Neural crest cell (in vitro differentiated cells): ENCODE measurements around the gene MPHOSPH8. TPM values are rescaled to one million over a fixed set of nuclear protein-coding genes. Genes with fewer than 3 reads are reported as not detected.
"Not testable (repeated sequence)": the region's sequence is repeated elsewhere in the genome, so short reads cannot be mapped to it uniquely, and the experiment has no call there.

Source experiments
- DNase-seq: peaks from one replicate; pipeline ENCODE4 v3.0.0; 2021; ENCODE audit warnings: low read depth, mixed read lengths, low spot score
- H3K27ac Mint-ChIP-seq: one replicate; pipeline ENCODE4 v1.8.0; 2021; ENCODE audit warnings: mild to moderate bottlenecking, mixed read lengths; ENCODE audit not compliant: unreplicated experiment
- H3K27me3 Mint-ChIP-seq: 2 replicates; pipeline ENCODE4 v1.8.0; 2021; ENCODE audit warnings: low read depth, mild to moderate bottlenecking, mixed read lengths
- H3K36me3 Mint-ChIP-seq: 2 replicates; pipeline ENCODE4 v1.8.0; 2021; ENCODE audit warnings: low read depth, mild to moderate bottlenecking, mixed read lengths
- H3K4me1 Mint-ChIP-seq: 2 replicates; pipeline ENCODE4 v1.8.0; 2021; ENCODE audit warnings: mixed read lengths
- H3K4me3 Mint-ChIP-seq: one replicate; pipeline ENCODE4 v1.8.0; 2021; ENCODE audit warnings: mild to moderate bottlenecking, mixed read lengths
- H3K9me3 Mint-ChIP-seq: 2 replicates; pipeline ENCODE4 v1.8.0; 2021; ENCODE audit warnings: mixed read lengths
- CTCF ChIP-seq: fragments of 200-600 bp; sonication (generic); conservative IDR thresholded peaks from 2 replicates; pipeline ENCODE4 v1.5.0; 2021; ENCODE audit warnings: antibody characterized with exemption, mild to moderate bottlenecking
- total RNA-seq: library from RNA; stranded (reverse); gene quantifications from 2 replicates; pipeline ENCODE4 v1.2.1, GENCODE V29; 2021

The MPHOSPH8 gene
- total RNA-seq, 1 donor from 2014 or later = 22.7 TPM

- no peak for DNase-seq
- Mint-ChIP-seq H3K4me1 (peaks cover 26% of the 10 kb centered on the region), H3K9me3 (no peaks in the 10 kb centered on the region), H3K4me3 (peak overlapping the region; percentile 99), H3K36me3 (peaks cover 10% of the 10 kb centered on the region), H3K27me3 (no peaks in the 10 kb centered on the region), H3K27ac (peak overlapping the region; percentile 35)
- TF ChIP-seq CTCF = no peak
These were observed 839 bp downstream of the MPHOSPH8 start for GRCh38 chr13:19634256-19634740.

GRCh38 chr13:19635926-19636325 lies 2.5 kb downstream of the MPHOSPH8 start:
- not testable (repeated sequence) for DNase-seq, H3K36me3 Mint-ChIP-seq, H3K27me3 Mint-ChIP-seq, H3K9me3 Mint-ChIP-seq
- H3K4me1 Mint-ChIP-seq = peaks cover 26% of the 10 kb centered on the region
- H3K4me3 Mint-ChIP-seq = peak overlapping the region; percentile 81
- peak overlapping the region; percentile 27 for H3K27ac Mint-ChIP-seq

GRCh38 chr13:19643652-19644051 lies 10.2 kb downstream of the MPHOSPH8 start:
- DNase-seq = no peak
- no peak for TF ChIP-seq CTCF
- Mint-ChIP-seq H3K27ac (no peak overlapping the region), H3K27me3 (no peaks in the 10 kb centered on the region), H3K4me3 (no peak overlapping the region), H3K4me1 (no peaks in the 10 kb centered on the region), H3K36me3 (peaks cover 8% of the 10 kb centered on the region), H3K9me3 (no peaks in the 10 kb centered on the region)

- no peaks in the 10 kb centered on the region for H3K4me1 Mint-ChIP-seq
- no peaks in the 10 kb centered on the region for H3K9me3 Mint-ChIP-seq
- peaks cover 7% of the 10 kb centered on the region for H3K36me3 Mint-ChIP-seq
- no peak for DNase-seq
- TF ChIP-seq CTCF = no peak
- no peak overlapping the region for H3K4me3 Mint-ChIP-seq
- no peaks in the 10 kb centered on the region for H3K27me3 Mint-ChIP-seq
- H3K27ac Mint-ChIP-seq = no peak overlapping the region
These were observed 11.5 kb downstream of the MPHOSPH8 start for GRCh38 chr13:19645000-19645399.

GRCh38 chr13:19646063-19646462 lies 12.6 kb downstream of the MPHOSPH8 start:
- Mint-ChIP-seq H3K27ac (no peak overlapping the region), H3K9me3 (no peaks in the 10 kb centered on the region), H3K4me1 (no peaks in the 10 kb centered on the region), H3K27me3 (no peaks in the 10 kb centered on the region), H3K4me3 (no peak overlapping the region), H3K36me3 (peaks cover 12% of the 10 kb centered on the region)
- TF ChIP-seq CTCF = no peak
- DNase-seq = no peak

GRCh38 chr13:19650742-19651141 lies 17.3 kb downstream of the MPHOSPH8 start:
- no peak for DNase-seq
- peaks cover 7% of the 10 kb centered on the region for H3K36me3 Mint-ChIP-seq
- no peak overlapping the region for H3K27ac Mint-ChIP-seq
- no peaks in the 10 kb centered on the region for H3K4me1 Mint-ChIP-seq
- H3K4me3 Mint-ChIP-seq = no peak overlapping the region
- no peaks in the 10 kb centered on the region for H3K9me3 Mint-ChIP-seq
- TF ChIP-seq CTCF = no peak
- H3K27me3 Mint-ChIP-seq = no peaks in the 10 kb centered on the region
